HCT116 (cell line): Measurements from ENCODE around the gene CBX8.

ENCODE experiments used
- CTCF ChIP-seq, 3 experiments: fragments of 200-600 bp in 1 of 3; sonication (generic) in 1 of 3; IDR thresholded peaks in 2 of 3; conservative IDR thresholded peaks in 1 of 3; 2 replicates each; pipeline ENCODE4 v1.5.1; 2012 to 2017; ENCODE audit warnings: low read depth in 2 of 3, low read length in 2 of 3, antibody characterized with exemption in 1 of 3, borderline replicate concordance in 1 of 3, control low read depth in 1 of 3, mild to moderate bottlenecking in 1 of 3, mixed read lengths in 1 of 3, mixed run types in 1 of 3, moderate library complexity in 1 of 3; ENCODE audit not compliant: insufficient read depth in 1 of 3
- EZH2 ChIP-seq: fragments of 200-600 bp; sonication (generic); IDR thresholded peaks from 2 replicates; pipeline ENCODE4 v1.6.1; 2017; ENCODE audit warnings: antibody characterized with exemption, mixed run types
- EZH2phosphoT487 ChIP-seq: fragments of 200-600 bp; IDR thresholded peaks from 2 replicates; pipeline ENCODE4 v1.6.1; 2018; ENCODE audit warnings: antibody characterized with exemption, borderline replicate concordance
- JUND ChIP-seq: IDR thresholded peaks from 2 replicates; pipeline ENCODE4 v1.6.1; 2012
- POLR2A ChIP-seq: IDR thresholded peaks from 2 replicates; pipeline ENCODE4 v1.7.0; 2011; ENCODE audit warnings: borderline replicate concordance; ENCODE audit not compliant: insufficient read depth, insufficient read length; ENCODE audit errors: extremely low read depth
- ZFX ChIP-seq: fragments of 450-650 bp; IDR thresholded peaks from 2 replicates; pipeline ENCODE4 v1.6.1; 2017
- ZNF274 ChIP-seq: fragments of 200-500 bp; sonication (Bioruptor generic); IDR thresholded peaks from 2 replicates; pipeline ENCODE4 v1.6.1; 2014; ENCODE audit warnings: mild to moderate bottlenecking, low read depth, low read length, inconsistent platforms

- TF ChIP-seq CTCF (IDR thresholded peaks at IDR 0.05 in 2 of 3, conservative IDR thresholded peaks at IDR 0.05 in 1 of 3; ENCODE audit: borderline replicate concordance in 1 of 3, insufficient read depth in 1 of 3, low read depth in 2 of 3, low read length in 2 of 3): peak in 2 of 3 experiments; percentile 10 to 50; a peak in 2 of 6 replicates
- no peak for TF ChIP-seq POLR2A
- TF ChIP-seq ZFX: no peak
- TF ChIP-seq ZNF274: no peak
- no peak for TF ChIP-seq EZH2
- TF ChIP-seq EZH2phosphoT487: no peak
- no peak for TF ChIP-seq JUND
Observed at GRCh38 chr17:79840269-79840988, 43.6 kb upstream of the CBX8 start.
